GM06990 (cell line): ENCODE results near the gene ARMC5.

Source experiments
- DNase-seq: peaks from one replicate; pipeline ENCODE4 v3.0.0-alpha.2; 2011; ENCODE audit not compliant: insufficient read length; ENCODE audit errors: extremely low read depth
- H3K27me3 ChIP-seq: replicated peaks from 2 replicates; pipeline ENCODE4 v1.6.0; 2011; ENCODE audit warnings: low read length; ENCODE audit not compliant: control insufficient read depth, insufficient read depth
- H3K36me3 ChIP-seq: 2 replicates; pipeline ENCODE4 v1.5.1; 2011; ENCODE audit warnings: low read length; ENCODE audit not compliant: control insufficient read depth, insufficient read depth
- H3K4me3 ChIP-seq: replicated peaks from 2 replicates; pipeline ENCODE4 v1.5.1; 2011; ENCODE audit warnings: low read depth, mild to moderate bottlenecking, control low read depth, low read length
- CTCF ChIP-seq: IDR thresholded peaks from 2 replicates; pipeline ENCODE4 v1.5.1; 2011; ENCODE audit warnings: low read length, control low read depth, mild to moderate bottlenecking, inconsistent platforms; ENCODE audit not compliant: insufficient read depth, poor library complexity, severe bottlenecking

Gene ARMC5

GRCh38 chr16:31471241-31471874, 12.1 kb downstream of the ARMC5 start:
- Histone ChIP-seq H3K36me3 (peaks cover 10% of the 10 kb centered on the region), H3K27me3 (peaks cover 2% of the 10 kb centered on the region; the same call in 1 of the 2 replicates), H3K4me3 (no peak overlapping the region)
- no peak for DNase-seq
- TF ChIP-seq CTCF = no peak

DNA sequence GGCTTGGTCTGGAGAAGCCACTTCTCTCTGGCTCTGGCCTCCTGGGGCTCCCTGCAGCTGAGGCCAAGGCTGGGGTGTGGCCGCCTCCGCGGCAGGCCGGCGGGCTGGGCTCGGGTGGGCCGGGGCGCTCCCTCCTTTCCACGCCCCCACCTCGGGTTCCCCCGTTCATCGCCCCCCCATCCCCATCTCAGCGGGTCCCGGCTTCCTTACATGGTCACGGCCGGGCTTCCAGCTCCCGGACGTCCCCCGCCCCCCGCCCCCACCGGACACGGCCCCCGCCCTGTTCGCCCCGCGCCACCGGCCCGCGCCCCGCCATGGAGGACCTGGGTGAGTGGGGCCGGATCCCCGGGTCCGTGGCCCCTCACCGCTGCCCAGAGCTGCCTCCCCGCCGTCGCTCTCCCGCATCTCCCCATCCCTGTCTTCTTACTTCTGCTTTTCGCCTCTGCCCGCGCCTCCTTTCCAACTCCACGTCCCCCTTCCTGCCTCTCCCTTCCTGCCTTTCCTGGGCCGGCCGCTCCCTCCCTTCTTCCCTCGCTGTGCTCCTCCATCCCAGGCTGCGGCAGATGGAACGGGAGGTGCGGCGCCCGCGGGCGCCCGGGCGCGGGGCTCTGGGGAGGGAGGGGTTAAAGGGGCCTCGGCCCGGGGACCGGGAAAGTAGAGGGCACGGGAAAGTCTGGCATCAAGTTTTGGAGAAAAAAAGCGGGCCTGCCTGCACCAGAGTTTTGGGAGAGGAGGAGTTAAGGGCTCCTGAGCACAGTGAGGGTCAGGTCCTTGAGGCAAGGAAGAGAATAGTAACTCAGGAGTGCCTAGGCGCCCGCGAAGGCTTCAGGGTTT, 12.8 kb downstream of the ARMC5 start, which contains the start of gene TGFB1I1:
Gene TGFB1I1, plus strand, starts transcription at position 278 of the 834 bp plus-strand sequence. Its CDS starts 37 bp downstream, at position 315.
- Histone ChIP-seq H3K36me3 (peaks cover 4% of the 10 kb centered on the region), H3K4me3 (peak within 1 kb of the TSS; percentile 10; the same call in 1 of the 2 replicates), H3K27me3 (peaks cover 2% of the 10 kb centered on the region; the same call in 1 of the 2 replicates)
- DNase-seq = no peak
- TF ChIP-seq CTCF = no peak

DNA sequence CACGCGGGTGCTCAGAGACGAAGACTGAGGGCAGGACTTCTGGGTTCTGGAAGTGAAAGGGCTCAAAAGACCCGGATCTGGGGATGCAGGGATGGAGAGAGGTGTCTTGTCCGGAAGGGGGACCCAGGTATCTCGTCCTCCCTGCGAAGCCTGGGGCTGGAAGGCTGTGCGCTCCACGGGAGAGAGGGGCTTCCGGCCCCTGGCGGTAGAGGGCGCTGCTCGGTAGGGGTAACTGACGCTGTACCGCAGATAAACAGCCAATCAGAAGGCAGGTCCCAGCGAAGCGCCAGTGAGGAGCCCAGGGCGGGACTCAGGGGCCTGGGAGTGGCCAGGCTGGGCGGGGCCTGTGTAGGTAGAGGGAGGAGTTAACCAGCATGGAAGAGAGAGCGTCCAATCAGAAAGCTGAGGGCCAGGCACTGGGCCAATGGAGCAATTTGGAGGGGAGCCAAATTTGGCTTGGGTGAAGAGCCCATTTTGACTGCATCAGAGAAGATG, 13.5 kb downstream of the ARMC5 start:
- Histone ChIP-seq H3K36me3 (no peaks in the 10 kb centered on the region), H3K4me3 (no peak overlapping the region), H3K27me3 (peaks cover 2% of the 10 kb centered on the region; the same call in 1 of the 2 replicates)
- no peak for TF ChIP-seq CTCF
- no peak for DNase-seq

- H3K4me3 ChIP-seq = no peak overlapping the region
- H3K27me3 ChIP-seq = peaks cover 2% of the 10 kb centered on the region; the same call in 1 of the 2 replicates
- no peak for TF ChIP-seq CTCF
- no peak for DNase-seq
- H3K36me3 ChIP-seq = no peaks in the 10 kb centered on the region
Measured at GRCh38 chr16:31473264-31473984, 14.1 kb downstream of the ARMC5 start.

DNA sequence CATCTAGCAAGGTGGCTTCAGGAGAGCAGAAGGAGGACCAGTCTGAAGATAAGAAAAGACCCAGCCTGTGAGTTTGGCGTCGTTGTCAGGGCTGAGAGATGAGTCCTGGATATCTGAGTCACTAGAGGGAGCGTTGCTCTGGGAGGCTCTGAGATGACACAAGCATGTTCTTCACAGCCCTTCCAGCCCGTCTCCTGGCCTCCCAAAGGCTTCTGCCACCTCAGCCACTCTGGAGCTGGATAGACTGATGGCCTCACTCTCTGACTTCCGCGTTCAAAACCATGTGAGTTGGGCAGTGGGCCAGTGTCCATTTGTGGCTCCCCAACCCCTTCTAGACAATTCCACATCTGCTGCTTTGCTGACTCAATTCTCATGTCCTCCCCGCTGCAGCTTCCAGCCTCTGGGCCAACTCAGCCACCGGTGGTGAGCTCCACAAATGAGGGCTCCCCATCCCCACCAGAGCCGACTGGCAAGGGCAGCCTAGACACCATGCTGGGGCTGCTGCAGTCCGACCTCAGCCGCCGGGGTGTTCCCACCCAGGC, 14.9 kb downstream of the ARMC5 start:
- DNase-seq = no peak
- no peak overlapping the region for H3K4me3 ChIP-seq
- no peak for TF ChIP-seq CTCF
- H3K36me3 ChIP-seq = no peaks in the 10 kb centered on the region
- H3K27me3 ChIP-seq = peaks cover 2% of the 10 kb centered on the region
